ENCODE results near the gene SORL1. TPM values are rescaled to one million over a fixed set of nuclear protein-coding genes. Genes with fewer than 3 reads are reported as not detected.

Gene SORL1
- total RNA-seq, 1 donor from 2014 or later = 14.3 TPM

DNA sequence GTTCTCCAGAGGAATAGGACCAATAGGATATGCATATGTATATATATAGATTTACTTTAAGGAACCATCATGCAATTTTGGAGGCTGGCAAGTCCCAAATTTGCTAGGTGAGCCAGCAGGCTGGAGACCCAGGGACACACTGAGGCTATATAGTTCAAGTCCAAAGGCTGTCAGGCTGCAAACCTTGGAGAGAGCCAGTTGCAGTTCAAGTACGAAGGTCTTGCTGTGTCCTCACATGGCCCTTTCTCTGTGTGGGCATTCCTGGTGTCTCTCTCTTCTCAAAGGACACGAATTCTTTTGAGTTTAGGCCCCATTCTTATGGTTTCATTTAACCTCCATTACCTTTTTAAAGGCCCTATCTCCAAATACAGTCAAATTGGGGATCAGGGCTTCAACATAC is 135.1 kb downstream of the SORL1 start:
- no peak for ATAC-seq

DNA sequence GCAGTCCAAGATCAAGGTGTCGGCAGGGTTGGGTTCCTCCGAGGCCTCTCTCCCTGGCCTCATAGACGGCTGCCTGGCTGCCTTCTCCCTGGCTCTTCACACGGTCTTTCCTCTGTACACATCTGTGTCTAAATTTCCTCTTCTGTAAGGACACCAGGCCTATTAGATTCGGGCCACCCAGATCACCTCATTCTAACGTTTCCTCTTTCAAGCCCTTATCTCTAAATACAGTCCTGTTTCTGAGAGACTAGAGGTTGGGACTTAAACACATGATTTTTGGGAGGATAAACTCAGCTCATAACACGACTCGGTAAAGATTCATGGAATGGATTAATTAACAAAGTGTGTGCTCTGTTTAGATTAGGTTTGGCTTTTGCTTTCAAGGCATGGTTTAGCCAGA is 136.6 kb downstream of the SORL1 start:
- no peak for ATAC-seq

DNA sequence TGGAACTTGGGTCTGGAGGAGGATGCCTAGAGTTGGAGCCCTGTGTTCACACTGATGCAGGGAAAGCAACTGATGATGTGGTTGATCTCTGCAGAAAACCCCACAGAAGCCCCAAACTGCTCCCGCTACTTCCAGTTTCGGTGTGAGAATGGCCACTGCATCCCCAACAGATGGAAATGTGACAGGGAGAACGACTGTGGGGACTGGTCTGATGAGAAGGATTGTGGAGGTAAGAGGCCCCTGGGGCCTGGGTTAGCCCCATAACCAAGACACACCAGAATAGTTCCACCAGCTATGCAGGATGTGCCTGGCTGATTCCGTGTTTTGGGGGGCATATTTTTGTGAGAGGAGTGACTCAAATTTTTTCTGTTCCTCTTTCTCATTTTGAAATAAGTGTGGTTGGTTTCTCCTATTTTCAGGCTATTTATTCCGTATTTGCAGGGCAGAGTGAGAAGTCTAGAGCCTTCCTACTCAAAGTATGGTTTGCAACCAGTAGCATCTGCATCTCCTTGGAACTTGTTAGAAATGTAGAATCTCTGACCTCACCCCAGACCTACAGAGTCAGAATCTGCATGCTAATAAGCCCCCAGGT is 137.9 kb downstream of the SORL1 start:
- no peak for ATAC-seq

DNA sequence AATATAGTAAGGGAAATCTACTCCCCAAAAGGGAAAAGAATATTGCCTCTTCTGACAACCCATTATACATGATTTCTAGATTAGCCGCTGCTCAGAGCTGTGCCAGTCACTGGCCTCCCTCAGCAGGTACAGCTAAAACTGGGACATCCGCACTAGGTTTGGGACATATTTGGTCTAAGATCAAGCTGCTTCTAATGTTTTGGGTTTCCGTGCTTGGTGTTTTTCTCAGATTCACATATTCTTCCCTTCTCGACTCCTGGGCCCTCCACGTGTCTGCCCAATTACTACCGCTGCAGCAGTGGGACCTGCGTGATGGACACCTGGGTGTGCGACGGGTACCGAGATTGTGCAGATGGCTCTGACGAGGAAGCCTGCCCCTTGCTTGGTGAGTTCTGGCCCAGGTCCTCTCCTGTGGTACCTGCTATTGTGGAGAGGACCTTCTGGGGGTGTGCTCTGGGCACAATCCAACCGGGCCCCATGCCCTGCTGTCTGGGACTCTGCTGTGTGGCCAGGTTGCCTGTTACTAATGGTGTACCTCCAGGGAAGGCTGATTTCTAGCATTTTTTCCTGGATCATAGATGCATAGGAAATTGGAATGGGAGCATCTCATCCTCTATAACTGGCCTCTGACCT is 138.8 kb downstream of the SORL1 start:
- ATAC-seq = no peak

DNA sequence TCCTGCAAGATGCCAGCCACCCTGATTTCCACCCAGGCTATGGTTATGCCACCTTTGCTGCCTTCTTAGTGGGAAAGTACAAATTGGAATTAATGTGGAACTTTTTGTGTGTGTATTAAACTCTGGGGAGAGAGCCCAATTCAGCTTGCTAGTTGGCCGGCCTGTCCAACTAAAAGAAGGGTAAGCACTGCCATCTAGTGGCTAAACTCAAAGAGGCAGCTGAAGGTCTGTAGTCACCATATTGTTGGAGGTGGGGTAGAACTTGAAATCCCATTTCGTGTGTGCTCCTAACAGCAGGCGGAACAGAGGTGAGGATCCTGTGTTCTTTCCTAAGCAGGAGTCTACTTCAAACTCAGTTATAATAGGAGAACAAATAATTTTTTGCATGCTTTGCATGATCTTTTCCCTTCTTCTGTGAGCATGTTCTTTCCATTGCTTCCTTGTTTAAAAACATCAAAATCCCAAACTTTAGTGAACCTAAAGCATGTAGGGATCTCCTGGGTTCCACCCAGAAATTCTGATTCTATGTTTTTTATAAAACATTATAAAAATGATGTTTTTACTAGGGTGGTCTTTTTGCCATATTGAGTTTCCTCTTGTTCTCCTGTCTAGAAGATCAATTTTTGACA is 139.4 kb downstream of the SORL1 start:
- ATAC-seq = peak; percentile 57

DNA sequence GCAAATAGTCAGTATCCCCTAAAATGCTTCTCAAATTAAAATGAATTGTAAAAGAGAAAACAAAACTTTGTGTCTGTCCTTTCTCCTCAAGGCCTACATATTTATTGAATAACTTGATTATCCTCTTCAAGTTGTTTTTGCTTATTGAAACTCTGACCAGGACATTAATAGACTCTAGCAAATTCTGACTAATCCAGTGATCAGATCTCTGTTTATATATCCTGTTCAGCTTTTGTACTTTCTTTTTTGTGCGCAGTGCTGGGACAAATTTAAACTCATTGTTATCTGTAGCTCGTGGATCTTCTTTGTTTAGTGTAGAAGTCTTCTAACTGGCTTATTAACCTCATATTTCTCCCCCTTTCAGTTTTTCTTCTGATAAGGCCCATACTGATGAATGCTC is 140.6 kb downstream of the SORL1 start:
- no peak for ATAC-seq

DNA sequence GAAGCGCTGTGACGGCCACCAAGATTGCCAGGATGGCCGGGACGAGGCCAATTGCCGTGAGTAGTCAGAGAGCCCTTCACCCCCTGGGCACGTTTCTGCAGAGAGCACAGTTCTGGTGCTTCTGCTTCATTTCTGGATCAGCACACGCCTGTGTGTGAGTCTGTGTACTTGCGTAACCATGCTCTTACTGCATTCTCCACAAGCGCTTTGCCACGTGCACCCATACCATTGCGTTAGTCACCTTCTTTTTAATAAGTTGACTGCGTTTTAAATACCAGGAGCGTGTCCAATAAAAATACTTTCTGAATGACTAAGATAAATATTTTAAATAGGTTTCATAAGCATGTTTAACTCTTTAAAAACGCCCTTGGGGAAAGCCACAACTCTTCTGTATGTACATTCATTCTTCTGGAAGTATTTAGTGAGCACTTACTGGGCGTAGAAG is 143.6 kb downstream of the SORL1 start:
- ATAC-seq = peak; percentile 97

DNA sequence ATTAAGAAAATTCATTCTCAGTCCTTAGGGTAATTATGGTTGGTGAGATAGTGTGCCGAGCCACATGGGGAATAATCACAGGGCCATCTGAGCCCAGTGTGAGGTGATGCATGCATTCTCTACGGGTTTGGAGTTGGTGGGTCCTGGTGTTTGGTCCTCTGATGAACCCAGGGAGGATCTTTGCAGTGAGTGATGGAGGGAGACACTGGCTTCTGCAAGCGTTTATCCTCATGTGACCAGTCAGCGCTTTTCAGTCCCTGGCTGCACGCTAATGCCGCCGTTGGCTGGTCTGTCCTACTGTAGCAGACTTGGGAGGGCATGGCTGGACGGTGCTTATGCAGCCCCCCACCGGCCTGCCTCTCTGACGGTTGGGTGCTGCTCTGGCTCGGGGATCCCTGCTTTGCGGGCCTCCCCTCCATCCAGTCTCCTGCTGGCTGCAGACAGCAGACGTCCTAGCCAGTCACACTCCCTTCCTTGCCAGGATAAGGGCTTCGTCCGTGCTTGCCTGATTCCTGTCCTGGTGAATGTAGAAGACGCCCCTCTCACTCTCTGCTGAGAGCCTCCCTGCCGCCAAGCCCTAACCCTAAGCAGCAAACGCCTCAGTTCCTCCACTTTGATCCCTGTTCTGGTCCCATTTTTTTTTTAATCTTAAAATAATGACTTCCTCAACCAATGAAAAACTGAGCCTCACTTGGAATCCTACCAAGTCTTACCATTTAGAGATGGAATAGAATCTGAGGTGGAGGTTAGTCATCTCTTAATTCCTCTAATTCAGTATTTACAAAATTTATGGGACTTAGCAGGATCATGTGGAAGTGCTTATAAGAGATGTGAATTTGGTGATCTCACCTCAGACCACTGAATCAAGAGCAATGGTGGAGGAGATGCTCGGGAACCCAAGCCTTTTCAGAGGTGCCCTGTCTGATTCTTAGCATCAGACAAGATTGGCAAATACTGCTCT is 144.4 kb downstream of the SORL1 start:
- peak; percentile 37 for ATAC-seq

DNA sequence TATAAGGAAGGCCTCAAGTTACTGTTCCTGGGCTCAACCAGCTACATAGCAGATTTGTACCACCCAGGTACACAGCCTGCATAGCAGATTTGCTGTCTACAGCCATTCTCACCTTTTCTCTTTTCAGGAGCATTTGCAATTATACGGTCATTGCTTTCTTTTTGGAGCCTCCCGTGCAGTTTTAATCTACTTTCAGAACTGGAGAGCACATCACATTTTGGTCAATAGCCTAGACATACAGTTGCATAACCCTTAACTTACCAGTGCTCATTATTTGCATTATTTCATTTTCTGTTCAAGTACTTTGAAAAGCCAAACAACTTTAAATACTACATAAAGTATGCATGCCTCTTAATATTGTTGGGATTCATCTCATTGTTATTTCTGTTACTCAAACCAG is 151.2 kb downstream of the SORL1 start:
- ATAC-seq = no peak

DNA sequence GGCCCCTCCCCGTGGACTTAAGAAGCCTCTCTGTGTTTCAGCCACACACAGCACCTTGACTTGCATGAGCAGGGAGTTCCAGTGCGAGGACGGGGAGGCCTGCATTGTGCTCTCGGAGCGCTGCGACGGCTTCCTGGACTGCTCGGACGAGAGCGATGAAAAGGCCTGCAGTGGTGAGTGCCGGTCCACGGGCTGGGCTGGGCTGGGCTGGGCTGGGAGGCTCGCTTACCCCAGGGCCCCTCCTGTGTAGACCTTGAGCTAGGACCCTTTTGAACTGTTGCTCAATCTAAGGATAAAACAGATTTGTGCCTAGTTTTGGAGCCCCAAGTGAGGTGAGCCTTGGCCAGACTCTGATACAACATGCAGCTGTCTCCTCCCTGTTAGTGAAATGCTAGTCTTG is 152.0 kb downstream of the SORL1 start:
- ATAC-seq = no peak

DNA sequence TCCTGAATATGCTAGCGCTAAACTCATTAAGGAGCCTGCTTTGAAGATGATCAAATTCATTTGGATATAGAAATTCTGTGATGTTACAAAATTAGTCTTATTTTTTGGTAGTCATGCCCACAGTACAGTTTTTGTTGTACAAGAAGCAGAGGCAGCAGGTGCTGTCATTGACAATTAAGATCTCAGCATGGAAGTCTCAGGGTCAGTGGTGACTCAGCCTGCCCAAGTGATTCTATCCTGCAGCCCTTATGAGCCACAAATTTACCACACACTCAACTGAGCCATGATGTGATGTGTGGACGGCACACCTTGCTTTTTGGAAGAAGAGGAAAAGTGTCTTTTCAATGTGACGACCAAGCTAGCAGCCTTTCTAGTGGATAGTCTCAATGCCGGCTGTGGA is 154.2 kb downstream of the SORL1 start:
- ATAC-seq = no peak

DNA sequence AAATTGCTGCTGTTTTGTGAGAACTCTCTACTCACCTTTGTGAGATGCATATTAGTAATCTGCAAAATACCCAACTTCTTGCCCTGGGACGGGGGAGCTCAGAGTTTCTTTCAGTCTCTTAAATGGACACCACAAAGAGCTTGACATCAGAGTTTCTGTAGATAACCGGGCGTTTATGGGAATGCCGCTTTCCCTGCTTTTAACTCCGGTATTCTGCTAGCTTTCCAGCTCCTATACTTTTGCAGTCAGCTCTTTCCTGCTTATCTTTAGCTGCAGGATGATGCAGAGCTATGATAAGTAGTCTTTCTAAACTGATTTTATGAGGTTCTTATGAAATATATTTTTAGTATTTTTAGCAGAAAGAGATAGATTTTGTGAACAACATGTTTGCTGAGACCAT is 155.2 kb downstream of the SORL1 start:
- ATAC-seq = no peak

DNA sequence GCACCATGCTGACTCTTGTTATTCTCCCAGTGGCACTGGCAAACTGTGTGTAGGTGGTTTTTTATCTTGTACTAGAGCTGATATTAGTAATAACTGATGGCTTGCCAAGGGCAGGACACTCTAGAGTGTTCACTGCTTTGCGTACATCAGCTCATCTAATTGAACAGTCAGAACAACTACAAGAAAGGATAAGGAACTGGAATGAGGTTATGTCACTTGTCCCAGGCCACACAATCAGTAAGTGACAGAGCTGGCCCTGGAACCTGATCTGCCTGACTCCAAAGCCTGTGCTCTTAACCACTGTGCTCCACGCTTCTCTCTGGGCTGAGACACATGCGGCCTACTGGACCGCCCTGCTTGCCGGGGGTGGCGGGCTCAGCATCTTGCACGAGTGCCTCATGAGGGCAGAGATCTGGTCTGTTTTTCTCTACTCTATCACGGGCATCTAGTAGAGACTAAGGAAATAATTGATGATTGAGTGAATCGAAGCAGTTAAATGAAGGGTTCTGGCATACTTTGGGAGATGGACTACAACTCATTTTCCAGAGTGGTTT is 156.5 kb downstream of the SORL1 start:
- no peak for ATAC-seq

DNA sequence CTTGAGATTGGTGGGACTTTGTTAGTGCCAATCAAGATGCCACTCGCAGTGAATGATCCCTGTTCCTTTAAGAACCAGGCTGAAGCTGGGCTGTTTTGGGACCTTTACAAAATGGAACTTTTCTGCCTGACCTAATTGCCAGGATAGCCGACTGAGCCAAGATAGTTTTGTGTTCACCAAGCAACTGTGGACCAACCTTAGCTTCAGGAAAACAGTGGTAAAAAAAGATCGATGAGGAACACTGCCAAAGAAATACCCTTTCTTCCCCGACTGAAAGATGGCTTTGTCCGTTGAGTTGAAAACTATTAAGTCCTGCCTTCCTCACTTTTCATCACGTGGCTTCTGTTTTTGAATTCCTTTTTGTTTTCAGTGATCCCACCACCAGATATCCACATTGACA is 158.6 kb downstream of the SORL1 start:
- no peak for ATAC-seq

DNA sequence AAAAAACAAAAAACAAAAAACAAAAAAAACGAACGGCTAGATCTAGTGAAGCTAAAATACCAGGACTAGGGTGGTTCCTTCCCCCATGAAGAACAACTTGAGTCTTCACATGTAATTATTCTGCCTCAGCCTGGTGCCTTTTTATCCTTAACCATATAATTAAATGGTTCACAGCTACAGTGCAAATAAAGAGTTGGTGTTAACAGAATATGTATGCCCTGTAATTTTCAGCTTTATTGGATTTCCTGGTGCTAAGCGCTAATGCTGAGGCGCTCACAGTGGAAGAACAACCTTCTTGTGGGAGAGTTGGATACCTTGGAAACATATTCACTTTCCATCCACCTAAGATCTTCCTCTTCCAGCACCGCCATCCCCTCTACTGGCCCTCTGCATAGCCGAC is 159.1 kb downstream of the SORL1 start:
- no peak for ATAC-seq

DNA sequence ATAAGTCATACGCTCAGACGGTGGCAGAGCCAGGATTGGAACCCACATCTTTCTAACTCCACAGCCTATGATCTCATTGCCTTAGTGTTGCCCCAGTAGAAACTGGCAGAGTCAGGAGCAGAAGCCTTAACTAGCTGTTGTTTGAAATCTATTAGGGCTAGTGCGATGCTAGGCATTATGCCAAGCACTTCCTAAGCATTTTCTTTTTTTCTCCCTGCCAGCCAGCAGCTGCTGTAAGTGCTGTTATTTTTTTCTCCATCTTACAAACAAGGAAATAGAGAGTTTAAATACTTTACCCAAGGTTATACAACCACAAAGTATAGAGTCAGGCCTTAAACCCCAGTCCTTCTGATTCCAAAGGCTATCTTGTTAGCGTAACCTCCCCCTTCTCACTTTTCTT is 161.6 kb downstream of the SORL1 start:
- no peak for ATAC-seq

DNA sequence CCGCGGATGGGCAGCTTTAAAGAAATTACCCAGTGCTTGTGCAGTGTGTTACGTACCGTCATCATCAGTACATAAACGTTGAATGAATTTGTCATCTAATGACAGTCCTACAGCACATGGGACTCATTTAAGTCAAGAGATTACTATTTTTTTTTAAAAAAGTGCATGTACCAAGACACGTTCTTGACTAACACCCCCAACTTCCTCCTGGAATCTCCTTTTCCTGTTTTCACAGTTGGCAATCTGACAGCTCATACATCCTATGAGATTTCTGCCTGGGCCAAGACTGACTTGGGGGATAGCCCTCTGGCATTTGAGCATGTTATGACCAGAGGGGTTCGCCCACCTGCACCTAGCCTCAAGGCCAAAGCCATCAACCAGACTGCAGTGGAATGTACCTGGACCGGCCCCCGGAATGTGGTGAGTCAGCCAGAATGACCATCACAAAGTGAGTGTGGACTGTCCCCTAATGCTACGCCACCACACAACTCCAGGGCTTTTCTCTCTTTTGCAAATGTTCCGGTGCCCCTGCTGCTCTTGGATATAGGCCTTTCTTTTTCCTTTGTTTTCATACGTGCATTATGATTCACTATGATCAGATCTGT is 162.6 kb downstream of the SORL1 start:
- ATAC-seq = no peak

DNA sequence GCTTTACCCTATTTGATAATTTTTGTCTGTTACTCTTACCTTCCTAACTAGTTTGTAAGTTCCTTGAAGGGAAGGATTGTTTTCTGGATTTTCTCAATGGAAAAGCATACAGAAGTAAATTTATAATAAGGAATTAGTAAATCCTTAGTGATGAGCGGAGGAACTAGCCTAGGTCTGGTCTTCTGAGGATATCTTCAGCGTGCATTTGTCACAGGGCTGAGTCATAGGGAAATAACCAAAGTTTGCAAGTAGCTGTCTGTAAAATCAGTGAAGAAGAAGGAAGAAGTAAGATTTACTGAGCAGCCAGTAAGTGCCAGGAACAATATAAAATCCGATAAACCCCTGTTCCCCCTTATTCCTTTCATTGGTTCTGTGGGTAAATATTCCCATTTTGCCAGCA is 163.4 kb downstream of the SORL1 start:
- ATAC-seq = no peak

DNA sequence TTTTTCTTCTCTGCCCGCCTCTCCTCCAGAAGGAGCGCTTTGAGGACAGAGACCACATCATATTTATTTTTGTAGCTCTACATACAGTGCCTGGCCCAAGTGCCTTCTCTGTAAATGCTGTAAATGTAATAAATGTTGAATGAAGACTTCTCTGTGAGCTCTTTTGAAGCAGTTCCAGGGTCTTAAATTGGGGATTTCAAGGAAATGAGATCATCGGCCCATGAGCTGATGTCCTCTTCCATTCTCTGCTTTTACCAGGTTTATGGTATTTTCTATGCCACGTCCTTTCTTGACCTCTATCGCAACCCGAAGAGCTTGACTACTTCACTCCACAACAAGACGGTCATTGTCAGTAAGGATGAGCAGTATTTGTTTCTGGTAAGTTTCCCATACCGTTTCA is 166.4 kb downstream of the SORL1 start:
- ATAC-seq = no peak

DNA sequence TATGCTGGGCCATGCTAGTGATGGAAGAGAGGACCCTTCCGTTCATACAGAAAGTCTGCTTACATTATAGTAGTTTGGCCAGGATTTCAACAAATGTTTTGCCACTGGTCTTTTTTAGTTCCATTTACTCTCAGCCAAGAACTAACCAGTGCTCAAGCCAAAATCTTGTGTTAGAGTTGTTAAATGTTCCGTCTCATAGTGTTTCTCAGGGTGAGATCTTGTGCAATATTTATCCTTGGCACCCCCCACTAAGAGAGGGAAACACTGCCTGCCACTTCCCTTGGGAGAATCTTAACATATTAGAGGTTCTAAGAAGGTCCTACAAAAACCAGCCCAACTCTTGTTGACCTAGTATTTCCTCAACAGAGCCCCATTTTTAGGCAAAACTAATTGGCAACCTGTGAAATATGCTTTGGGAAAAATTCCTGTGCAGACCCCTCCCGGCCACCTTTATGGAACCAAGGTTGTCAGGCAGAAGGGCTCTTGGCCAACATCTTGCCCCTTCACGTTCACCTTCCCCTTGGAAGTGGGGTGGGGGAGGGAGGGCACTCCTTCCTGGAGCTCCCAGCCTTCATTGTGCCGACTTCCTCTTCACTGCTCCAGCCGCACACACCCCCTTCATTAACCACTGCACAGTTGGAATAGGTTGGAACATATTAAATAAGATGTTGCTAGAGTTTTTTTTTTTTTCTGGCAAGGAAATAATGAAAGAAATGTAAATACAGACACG is 173.8 kb downstream of the SORL1 start:
- ATAC-seq = no peak

DNA sequence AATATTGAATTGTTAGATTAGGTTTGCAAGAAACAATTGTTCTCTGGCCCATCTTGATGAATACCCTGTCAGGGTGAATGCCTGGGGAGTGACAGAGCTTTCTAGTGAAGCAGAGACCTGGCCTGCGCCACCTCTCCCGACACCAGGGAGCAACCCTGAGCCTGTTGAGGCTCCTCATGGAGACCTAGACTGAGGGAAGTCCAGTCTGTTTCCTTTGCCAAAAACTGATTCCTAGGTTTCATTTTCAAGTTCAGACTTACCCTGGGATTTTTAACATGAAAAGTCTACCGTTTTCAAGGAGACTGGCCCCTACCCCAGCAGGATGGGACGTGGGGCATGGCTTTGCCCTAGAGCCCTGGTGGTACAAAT is 174.4 kb downstream of the SORL1 start:
- no peak for ATAC-seq

DNA sequence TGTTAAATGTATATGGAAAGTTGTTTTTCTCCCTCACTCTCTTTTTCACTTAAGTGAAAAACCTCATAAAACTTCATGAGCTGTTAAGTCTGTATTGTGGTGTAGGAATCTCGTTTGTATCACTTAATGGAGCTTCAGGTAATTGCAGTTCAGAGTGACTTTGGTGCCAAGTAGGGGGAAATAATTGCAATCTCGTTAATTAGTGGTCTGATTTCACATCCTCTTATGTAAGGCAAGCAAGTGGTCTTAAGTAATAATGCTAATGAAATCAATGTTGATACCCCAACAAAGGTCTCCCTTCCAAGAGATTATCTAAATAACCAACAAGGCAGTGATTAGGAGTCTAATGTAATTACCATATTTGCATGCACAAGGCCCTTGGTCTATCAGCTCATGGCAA is 174.9 kb downstream of the SORL1 start:
- ATAC-seq = no peak

All from esophagus mucosa (tissue), 1 donor.